ENCODE measurements around the gene MET.

Gene MET

DNA sequence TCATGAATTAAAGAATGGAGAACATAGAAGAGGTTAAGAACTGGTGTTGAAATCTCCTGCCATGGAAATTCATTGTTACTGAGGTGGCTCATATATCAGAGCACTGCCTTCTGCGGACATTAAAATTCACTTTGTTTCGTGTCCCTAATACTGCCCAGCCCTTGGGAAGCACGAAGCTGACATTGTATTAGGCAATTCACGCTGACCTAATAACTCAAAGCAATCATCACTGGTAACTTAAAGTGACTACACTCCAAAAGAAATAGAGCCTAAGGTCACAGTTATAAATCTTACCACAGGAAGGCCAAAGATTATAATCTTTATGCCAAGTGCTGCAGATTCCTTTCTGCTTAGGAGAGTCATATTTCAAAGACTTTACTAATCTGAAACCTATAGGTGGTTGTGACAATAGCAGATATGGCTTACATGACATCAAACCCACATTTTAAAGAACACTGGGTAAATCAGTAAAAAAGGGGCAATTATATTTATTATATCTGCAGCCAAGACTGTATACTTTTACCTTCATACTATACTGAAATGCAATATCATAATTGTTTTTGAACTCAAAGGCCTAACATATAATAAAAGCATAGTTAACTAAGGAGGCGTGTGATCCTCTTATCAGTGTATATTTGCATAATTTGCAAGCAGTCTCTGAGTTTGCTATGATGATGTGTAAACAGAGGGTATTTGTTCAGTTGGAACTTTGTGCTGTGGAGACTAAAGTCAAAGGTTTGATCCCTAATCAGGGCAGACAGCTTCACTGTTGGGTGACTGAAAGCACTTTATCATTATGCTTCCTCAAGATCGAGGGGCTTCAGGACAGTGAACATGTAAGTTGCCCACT, 138.5 kb downstream of the MET start (continued):
- TF ChIP-seq ZNF26 (tag by site-specific recombination; IDR thresholded peaks at IDR 0.05) (no peak), PRDM6 (tag by site-specific recombination; IDR thresholded peaks at IDR 0.05) (peak; percentile 98), ZNF830 (tag by site-specific recombination; IDR thresholded peaks at IDR 0.05; ENCODE audit: low read depth) (no peak), ZNF521 (tag by site-specific recombination; IDR thresholded peaks at IDR 0.05) (no peak), ZNF785 (tag by site-specific recombination; IDR thresholded peaks at IDR 0.05) (no peak), KLF9 (tag by site-specific recombination; IDR thresholded peaks at IDR 0.05; ENCODE audit: low read depth) (no peak; the same call in 1 of the 2 replicates), SCRT1 (tag by site-specific recombination; IDR thresholded peaks at IDR 0.05; ENCODE audit: borderline replicate concordance) (no peak), ZEB2 (tag by site-specific recombination; IDR thresholded peaks at IDR 0.05) (peak; percentile 98), ZFP69B (tag by site-specific recombination; IDR thresholded peaks at IDR 0.05) (peak; percentile 72; the same call in 1 of the 2 replicates), ZNF596 (tag by site-specific recombination; IDR thresholded peaks at IDR 0.05) (peak; percentile 77), KLF1 (tag by site-specific recombination; IDR thresholded peaks at IDR 0.05) (no peak), ZNF157 (tag by site-specific recombination; IDR thresholded peaks at IDR 0.05) (no peak), KLF8 (tag by site-specific recombination; IDR thresholded peaks at IDR 0.05) (peak; percentile 94), ZSCAN30 (tag by site-specific recombination; IDR thresholded peaks at IDR 0.05) (peak; percentile 80; the same call in 1 of the 2 replicates)
- TF ChIP-seq, protein P1, sequence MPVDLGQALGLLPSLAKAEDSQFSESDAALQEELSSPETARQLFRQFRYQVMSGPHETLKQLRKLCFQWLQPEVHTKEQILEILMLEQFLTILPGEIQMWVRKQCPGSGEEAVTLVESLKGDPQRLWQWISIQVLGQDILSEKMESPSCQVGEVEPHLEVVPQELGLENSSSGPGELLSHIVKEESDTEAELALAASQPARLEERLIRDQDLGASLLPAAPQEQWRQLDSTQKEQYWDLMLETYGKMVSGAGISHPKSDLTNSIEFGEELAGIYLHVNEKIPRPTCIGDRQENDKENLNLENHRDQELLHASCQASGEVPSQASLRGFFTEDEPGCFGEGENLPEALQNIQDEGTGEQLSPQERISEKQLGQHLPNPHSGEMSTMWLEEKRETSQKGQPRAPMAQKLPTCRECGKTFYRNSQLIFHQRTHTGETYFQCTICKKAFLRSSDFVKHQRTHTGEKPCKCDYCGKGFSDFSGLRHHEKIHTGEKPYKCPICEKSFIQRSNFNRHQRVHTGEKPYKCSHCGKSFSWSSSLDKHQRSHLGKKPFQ (tag by site-specific recombination; IDR thresholded peaks at IDR 0.05) = peak; percentile 81

GRCh38 chr7:116811768-116812167, 139.8 kb downstream of the MET start:
- no peak overlapping the region for H3K4me3 ChIP-seq (ENCODE audit: low read depth, low read length)
- CTCF ChIA-PET = interaction anchor here (3.0 kb wide), 1 partner anchor 220 kb away, joined by 41 read pairs; no protein-coding TSS in a partner anchor
- no peak overlapping the region for H3K27ac ChIP-seq (ENCODE audit: extremely low read depth, low read depth, low read length)
- TF ChIP-seq ZNF558 (tag by site-specific recombination; IDR thresholded peaks at IDR 0.05) (no peak), ZBTB44 (tag by site-specific recombination; IDR thresholded peaks at IDR 0.05) (no peak), ZNF155 (tag by site-specific recombination; IDR thresholded peaks at IDR 0.05) (no peak), ZBTB10 (tag by site-specific recombination; IDR thresholded peaks at IDR 0.05) (no peak)
- H3K4me1 ChIP-seq (ENCODE audit: control insufficient read depth, insufficient read depth, low read length) = peaks cover 18% of the 10 kb centered on the region
- no peaks in the 10 kb centered on the region for H3K36me3 ChIP-seq (ENCODE audit: control insufficient read depth in 2 of 2, insufficient read depth in 1 of 2, low read length in 2 of 2)
- POLR2A ChIA-PET = no interaction called here
- no peaks in the 10 kb centered on the region for H3K9me3 ChIP-seq (ENCODE audit: control insufficient read depth, insufficient read depth, low read depth, low read length)

Measured in HEK293 (cell line).